Fibroblast of lung (primary cell): ENCODE measurements around the gene RCBTB2. TPM values are rescaled to one million over a fixed set of nuclear protein-coding genes. Genes with fewer than 3 reads are reported as not detected.

Experiments
- DNase-seq, 2 donors: peaks; one replicate each; pipeline versions ENCODE4 v3.0.0 to v3.0.0-alpha.2; 2010; ENCODE audit warnings: low read depth in 2 of 2
- H2AFZ ChIP-seq: 2 replicates; pipeline ENCODE4 v1.5.1; 2012; ENCODE audit warnings: low read length, control low read depth, inconsistent platforms
- H3K27ac ChIP-seq: 2 replicates; pipeline ENCODE4 v1.5.1; 2011; ENCODE audit warnings: low read length, control low read depth; ENCODE audit not compliant: insufficient read depth
- H3K27me3 ChIP-seq: 2 replicates; pipeline ENCODE4 v1.5.1; 2011; ENCODE audit warnings: mild to moderate bottlenecking, low read length; ENCODE audit not compliant: control insufficient read depth, insufficient read depth
- H3K36me3 ChIP-seq: 2 replicates; pipeline ENCODE4 v1.5.1; 2011; ENCODE audit warnings: low read length; ENCODE audit not compliant: control insufficient read depth, insufficient read depth
- H3K4me1 ChIP-seq: 2 replicates; pipeline ENCODE4 v1.5.1; 2011; ENCODE audit warnings: low read length; ENCODE audit not compliant: control insufficient read depth, insufficient read depth; ENCODE audit errors: extremely low read depth
- H3K4me2 ChIP-seq: 2 replicates; pipeline ENCODE4 v1.5.1; 2011; ENCODE audit warnings: low read length, control low read depth; ENCODE audit not compliant: insufficient read depth; ENCODE audit errors: extremely low read depth
- H3K4me3 ChIP-seq, 4 experiments: fragments of 200-600 bp in 1 of 4; sonication (generic) in 1 of 4; replicated peaks in 1 of 4; 2 replicates each; pipeline ENCODE4 v1.5.1; 2011 to 2016; ENCODE audit warnings: low read length in 4 of 4, low read depth in 3 of 4, mild to moderate bottlenecking in 3 of 4, control low read depth in 2 of 4, inconsistent platforms in 1 of 4, mixed read lengths in 1 of 4; ENCODE audit not compliant: insufficient read depth in 1 of 4; ENCODE audit errors: control extremely low read depth in 1 of 4
- H3K79me2 ChIP-seq: 2 replicates; pipeline ENCODE4 v1.5.1; 2012; ENCODE audit warnings: mild to moderate bottlenecking, low read length, inconsistent platforms; ENCODE audit not compliant: control insufficient read depth, insufficient read depth
- H3K9ac ChIP-seq: 2 replicates; pipeline ENCODE4 v1.5.1; 2011; ENCODE audit warnings: mild to moderate bottlenecking, low read length, control low read depth; ENCODE audit not compliant: insufficient read depth
- H3K9me3 ChIP-seq: 2 replicates; pipeline ENCODE4 v1.5.1; 2012; ENCODE audit warnings: low read depth, low read length; ENCODE audit not compliant: control insufficient read depth, insufficient read depth
- H4K20me1 ChIP-seq: 2 replicates; pipeline ENCODE4 v1.5.1; 2011; ENCODE audit warnings: low read length; ENCODE audit not compliant: control insufficient read depth, insufficient read depth; ENCODE audit errors: extremely low read depth
- EZH2 ChIP-seq: IDR thresholded peaks from 2 replicates; pipeline ENCODE4 v1.5.1; 2012; ENCODE audit warnings: low read length, control low read depth, mild to moderate bottlenecking; ENCODE audit errors: missing control alignments
- polyA plus RNA-seq, 2 donors: library from polyadenylated mRNA; depleted of rRNA in 1 of 2; stranded (reverse) in 1 of 2; unstranded in 1 of 2; fragments of >200 nt; gene quantifications; 2 replicates each; pipeline ENCODE4 v1.2.1, GENCODE V29; 2011 to 2012; ENCODE audit warnings: missing spikeins in 1 of 2
- total RNA-seq: library from RNA; depleted of rRNA; stranded (reverse); fragments of >200 nt; gene quantifications from 2 replicates; pipeline ENCODE4 v1.2.1, GENCODE V29; 2014
- TF ChIP-seq, protein P1 (sequence below), 2 donors: IDR thresholded peaks in 1 of 2; conservative IDR thresholded peaks in 1 of 2; 1 replicate in 1 of 2; 2 replicates in 1 of 2; pipeline ENCODE4 v1.5.1; 2011 to 2012; ENCODE audit warnings: low read length in 2 of 2, control low read depth in 1 of 2, inconsistent platforms in 1 of 2, low read depth in 1 of 2, mild to moderate bottlenecking in 1 of 2

Gene RCBTB2
- total and polyA plus RNA-seq, 2 donors (not counting 1 experiment from before 2014, with no cell fraction given) = 8.4 to 9.6 TPM

- Histone ChIP-seq H3K27me3 (no peaks in the 10 kb centered on the region), H3K9me3 (no peaks in the 10 kb centered on the region), H2AFZ (no peak overlapping the region), H3K79me2 (no peaks in the 10 kb centered on the region), H3K36me3 (no peaks in the 10 kb centered on the region), H3K27ac (no peak overlapping the region), H3K4me1 (peaks cover 3% of the 10 kb centered on the region), H3K4me2 (no peak overlapping the region), H4K20me1 (no peaks in the 10 kb centered on the region), H3K9ac (no peak overlapping the region), H3K4me3 (no peak overlapping the region)
- TF ChIP-seq, protein P1, sequence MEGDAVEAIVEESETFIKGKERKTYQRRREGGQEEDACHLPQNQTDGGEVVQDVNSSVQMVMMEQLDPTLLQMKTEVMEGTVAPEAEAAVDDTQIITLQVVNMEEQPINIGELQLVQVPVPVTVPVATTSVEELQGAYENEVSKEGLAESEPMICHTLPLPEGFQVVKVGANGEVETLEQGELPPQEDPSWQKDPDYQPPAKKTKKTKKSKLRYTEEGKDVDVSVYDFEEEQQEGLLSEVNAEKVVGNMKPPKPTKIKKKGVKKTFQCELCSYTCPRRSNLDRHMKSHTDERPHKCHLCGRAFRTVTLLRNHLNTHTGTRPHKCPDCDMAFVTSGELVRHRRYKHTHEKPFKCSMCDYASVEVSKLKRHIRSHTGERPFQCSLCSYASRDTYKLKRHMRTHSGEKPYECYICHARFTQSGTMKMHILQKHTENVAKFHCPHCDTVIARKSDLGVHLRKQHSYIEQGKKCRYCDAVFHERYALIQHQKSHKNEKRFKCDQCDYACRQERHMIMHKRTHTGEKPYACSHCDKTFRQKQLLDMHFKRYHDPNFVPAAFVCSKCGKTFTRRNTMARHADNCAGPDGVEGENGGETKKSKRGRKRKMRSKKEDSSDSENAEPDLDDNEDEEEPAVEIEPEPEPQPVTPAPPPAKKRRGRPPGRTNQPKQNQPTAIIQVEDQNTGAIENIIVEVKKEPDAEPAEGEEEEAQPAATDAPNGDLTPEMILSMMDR (conservative IDR thresholded peaks at IDR 0.05 in 1 of 2, IDR thresholded peaks at IDR 0.05 in 1 of 2; ENCODE audit: low read depth in 1 of 2, low read length in 2 of 2) = no peak
- no peak for TF ChIP-seq EZH2
- DNase-seq = no peak
Observed at GRCh38 chr13:48573213-48574007, 40.5 kb upstream of the RCBTB2 start.

- H3K27me3 ChIP-seq = no peaks in the 10 kb centered on the region
- H3K4me1 ChIP-seq = peaks cover 3% of the 10 kb centered on the region
- TF ChIP-seq, protein P1 (conservative IDR thresholded peaks at IDR 0.05 in 1 of 2, IDR thresholded peaks at IDR 0.05 in 1 of 2; ENCODE audit: low read depth in 1 of 2, low read length in 2 of 2) = no peak
- TF ChIP-seq EZH2 = no peak
- H3K36me3 ChIP-seq = no peaks in the 10 kb centered on the region
- no peaks in the 10 kb centered on the region for H3K9me3 ChIP-seq
- H3K9ac ChIP-seq = no peak overlapping the region
- H3K4me3 ChIP-seq = peak overlapping the region; percentile 17 to 33 (median 28)
- DNase-seq = peak; percentile 79 to 82
- no peaks in the 10 kb centered on the region for H3K79me2 ChIP-seq
- no peaks in the 10 kb centered on the region for H4K20me1 ChIP-seq
- H3K27ac ChIP-seq = peak overlapping the region; percentile 63
- peak overlapping the region; percentile 96 for H3K4me2 ChIP-seq
- H2AFZ ChIP-seq = peak overlapping the region; percentile 92
Observed at GRCh38 chr13:48571126-48571913, 38.4 kb upstream of the RCBTB2 start.

- Histone ChIP-seq H3K4me3 (no peak overlapping the region), H3K79me2 (no peaks in the 10 kb centered on the region), H3K4me1 (peaks cover 3% of the 10 kb centered on the region), H3K9me3 (no peaks in the 10 kb centered on the region), H3K27me3 (no peaks in the 10 kb centered on the region), H3K36me3 (no peaks in the 10 kb centered on the region), H3K27ac (no peak overlapping the region), H3K4me2 (no peak overlapping the region), H4K20me1 (no peaks in the 10 kb centered on the region), H2AFZ (peak overlapping the region; percentile 51), H3K9ac (no peak overlapping the region)
- DNase-seq = no peak
- TF ChIP-seq, protein P1 (conservative IDR thresholded peaks at IDR 0.05 in 1 of 2, IDR thresholded peaks at IDR 0.05 in 1 of 2; ENCODE audit: low read depth in 1 of 2, low read length in 2 of 2) = no peak
- no peak for TF ChIP-seq EZH2
Observed at GRCh38 chr13:48570216-48570828, 37.4 kb upstream of the RCBTB2 start.
